Endothelial cell of umbilical vein (primary cell): Measurements from ENCODE around the gene ABCA9. TPM values are rescaled to one million over a fixed set of nuclear protein-coding genes. Genes with fewer than 3 reads are reported as not detected.

ENCODE experiments used
- BruUV-seq: library from RNA; stranded (reverse); fragments of 400-500 nt; replicated peaks from 2 replicates; lab custom pipeline; 2021; lab: Mats Ljungman, UMichigan
- CTCF ChIA-PET: fragments of 300-600, 350-600 bp; sonication (Branson Sonifier 250); formaldehyde crosslinking; loops from one replicate; lab custom pipeline; 2021; ENCODE audit warnings: antibody characterized with exemption, inconsistent platforms; lab: Charles Lee
- POLR2A ChIA-PET: fragments of 300-600, 350-600 bp; sonication (Branson Sonifier 250); formaldehyde crosslinking; loops from one replicate; lab custom pipeline; 2021; ENCODE audit warnings: antibody characterized with exemption, inconsistent platforms; lab: Charles Lee
- DNase-seq: peaks from one replicate; pipeline ENCODE4 v3.0.0-alpha.2; 2011; ENCODE audit warnings: low read depth, low spot score
- FAIRE-seq: peaks from 2 replicates; lab custom pipeline; 2011; peaks lifted over from hg19 to GRCh38; lab: Jason Lieb, UNC
- H2AFZ ChIP-seq: 2 replicates; pipeline ENCODE4 v1.6.0; 2012; ENCODE audit warnings: low read depth, low read length, control low read depth, inconsistent platforms
- H3K27ac ChIP-seq: 2 replicates; pipeline ENCODE4 v1.5.1; 2011; ENCODE audit warnings: low read depth, mild to moderate bottlenecking, control low read depth, low read length, moderate library complexity; ENCODE audit not compliant: insufficient read depth
- H3K27me3 ChIP-seq, 2 experiments: 2 replicates each; pipeline versions ENCODE4 v1.6.0 to v1.6.1; 2011; ENCODE audit warnings: low read length in 2 of 2, mixed read lengths in 1 of 2; ENCODE audit not compliant: control insufficient read depth in 2 of 2, insufficient read depth in 2 of 2
- H3K36me3 ChIP-seq, 2 experiments: 2 replicates in 1 of 2; 3 replicates in 1 of 2; pipeline ENCODE4 v1.5.1; 2011; ENCODE audit warnings: low read length in 2 of 2, mild to moderate bottlenecking in 1 of 2, moderate library complexity in 1 of 2; ENCODE audit not compliant: control insufficient read depth in 2 of 2, insufficient read depth in 2 of 2; ENCODE audit errors: extremely low read depth in 1 of 2
- H3K4me1 ChIP-seq: 3 replicates; pipeline ENCODE4 v1.5.1; 2011; ENCODE audit warnings: mild to moderate bottlenecking, low read length; ENCODE audit not compliant: control insufficient read depth, insufficient read depth; ENCODE audit errors: extremely low read depth
- H3K4me2 ChIP-seq: 2 replicates; pipeline ENCODE4 v1.6.1; 2011; ENCODE audit warnings: low read length, control low read depth, mixed read lengths; ENCODE audit not compliant: insufficient read depth
- H3K4me3 ChIP-seq, 3 experiments: fragments of 200-600 bp in 1 of 3; sonication (generic), shearing (Covaris generic) in 1 of 3; replicated peaks in 1 of 3; 2 replicates each; pipeline ENCODE4 v1.5.1; 2011 to 2016; ENCODE audit warnings: control low read depth in 3 of 3, low read length in 3 of 3, mild to moderate bottlenecking in 2 of 3, inconsistent platforms in 1 of 3, low read depth in 1 of 3, moderate library complexity in 1 of 3; ENCODE audit not compliant: insufficient read depth in 1 of 3
- H3K79me2 ChIP-seq: 2 replicates; pipeline ENCODE4 v1.6.0; 2012; ENCODE audit warnings: low read length, inconsistent platforms; ENCODE audit not compliant: control insufficient read depth, insufficient read depth
- H3K9ac ChIP-seq: replicated peaks from 2 replicates; pipeline ENCODE3; 2011; ENCODE audit warnings: low read length, control low read depth; ENCODE audit not compliant: insufficient read depth; ENCODE audit errors: extremely low read depth
- H3K9me1 ChIP-seq: replicated peaks from 3 replicates; pipeline ENCODE4 v1.6.0; 2011; ENCODE audit warnings: mild to moderate bottlenecking, low read length; ENCODE audit not compliant: control insufficient read depth, insufficient read depth; ENCODE audit errors: extremely low read depth
- H3K9me3 ChIP-seq: replicated peaks from 2 replicates; pipeline ENCODE4 v1.5.1; 2012; ENCODE audit warnings: low read length, inconsistent platforms; ENCODE audit not compliant: control insufficient read depth, insufficient read depth
- H4K20me1 ChIP-seq: replicated peaks from 2 replicates; pipeline ENCODE3; 2011; ENCODE audit warnings: mild to moderate bottlenecking, low read length; ENCODE audit not compliant: control insufficient read depth, insufficient read depth; ENCODE audit errors: extremely low read depth
- CTCF ChIP-seq, 2 donors: IDR thresholded peaks; 1 replicate in 1 of 2; 2 replicates in 1 of 2; pipeline ENCODE4 v1.5.1; 2011; ENCODE audit warnings: low read length in 2 of 2, mild to moderate bottlenecking in 2 of 2, moderate library complexity in 2 of 2, control low read depth in 1 of 2, inconsistent platforms in 1 of 2, low read depth in 1 of 2; ENCODE audit not compliant: insufficient read depth in 1 of 2; ENCODE audit errors: extremely low read depth in 1 of 2
- EZH2 ChIP-seq: IDR thresholded peaks from 2 replicates; pipeline ENCODE4 v1.6.1; 2012; ENCODE audit warnings: borderline replicate concordance, low read depth, mild to moderate bottlenecking, moderate library complexity, low read length, inconsistent platforms; ENCODE audit not compliant: severe bottlenecking
- FOS ChIP-seq: IDR thresholded peaks from 2 replicates; pipeline ENCODE4 v1.6.1; 2011; ENCODE audit warnings: mild to moderate bottlenecking, low read length, moderate library complexity, borderline replicate concordance; ENCODE audit not compliant: insufficient read depth
- GATA2 ChIP-seq: IDR thresholded peaks from 2 replicates; pipeline ENCODE4 v1.7.0; 2011; ENCODE audit warnings: low read depth, mild to moderate bottlenecking, moderate library complexity, mixed read lengths, low read length; ENCODE audit not compliant: insufficient read length, insufficient read depth
- JUN ChIP-seq: IDR thresholded peaks from 2 replicates; pipeline ENCODE4 v1.6.1; 2011; ENCODE audit warnings: borderline replicate concordance, low read depth; ENCODE audit not compliant: insufficient read length, insufficient read depth
- MAX ChIP-seq: IDR thresholded peaks from 2 replicates; pipeline ENCODE4 v1.6.1; 2011; ENCODE audit not compliant: insufficient read depth, insufficient read length
- MYC ChIP-seq: IDR thresholded peaks from one replicate; pipeline ENCODE4 v1.6.1; 2011; ENCODE audit warnings: mild to moderate bottlenecking, low read depth, low read length
- dilution Hi-C: fragments of 300-500 bp; cut with MboI; formaldehyde crosslinking; loops from one replicate; pipeline ENCODE4 v1.15.0; 2019; ENCODE audit warnings: low sequenced_read_pairs; ENCODE audit not compliant: extremely low pct_ligation_motif_present
- intact Hi-C: fragments of 100-400 bp; cut with micrococcal nuclease; formaldehyde crosslinking; loops from one replicate; pipeline ENCODE4 v1.10.0; 2022
- polyA plus RNA-seq, 4 experiments: library from polyadenylated mRNA; depleted of rRNA in 3 of 4; stranded (reverse) in 3 of 4; unstranded in 1 of 4; fragments of >200 nt; gene quantifications; 2 replicates each; pipeline versions ENCODE4 v1.2.1 to v1.2.3, GENCODE V29; 2011 to 2012; ENCODE audit warnings: missing spikeins in 1 of 4
- total RNA-seq: library from RNA; stranded (reverse); gene quantifications from 2 replicates; pipeline ENCODE4 v1.2.3, GENCODE V29; 2021

Gene ABCA9
- total and polyA plus RNA-seq, 2 donors (not counting 3 experiments of a cell fraction or from before 2014, with no cell fraction given), result 2.7 to 7.7 TPM

GRCh38 chr17:68972119-68972704 is 88.5 kb downstream of the ABCA9 start:
- Histone ChIP-seq H3K27me3 (no peaks in the 10 kb centered on the region), H3K4me1 (no peaks in the 10 kb centered on the region), H3K79me2 (no peaks in the 10 kb centered on the region), H4K20me1 (no peaks in the 10 kb centered on the region), H3K9ac (no peak overlapping the region), H3K27ac (no peak overlapping the region), H3K36me3 (no peaks in the 10 kb centered on the region), H3K4me3 (no peak overlapping the region), H3K4me2 (no peak overlapping the region), H3K9me3 (no peaks in the 10 kb centered on the region), H3K9me1 (no peaks in the 10 kb centered on the region), H2AFZ (no peak overlapping the region)
- intact Hi-C loops, result loop anchor here (1.0 kb wide), 3 partner anchors 178 to 263 kb away; no protein-coding TSS in a partner anchor
- TF ChIP-seq GATA2 (no peak), EZH2 (no peak), MYC (no peak), CTCF (IDR thresholded peaks at IDR 0.05; ENCODE audit: extremely low read depth in 1 of 2, insufficient read depth in 1 of 2, low read depth in 1 of 2, low read length in 2 of 2) (peak; percentile 50 to 58), JUN (no peak), FOS (no peak), MAX (no peak)
- dilution Hi-C loops, result no loop called here
- peak; percentile 64 for DNase-seq
- ChIA-PET POLR2A (no interaction called here), CTCF (interaction anchor here (1.0 to 4.0 kb wide), 4 partner anchors 178 to 197 kb away, joined by 3 to 24 read pairs (median 8); no protein-coding TSS in a partner anchor)
- BruUV-seq, result no TSS peak
- peak; percentile 31 for FAIRE-seq
